Prostate gland (tissue), 2 donors: ENCODE measurements around the gene HOXA5. TPM values are rescaled to one million over a fixed set of nuclear protein-coding genes. Genes with fewer than 3 reads are reported as not detected.

ENCODE experiments used
- DNase-seq: peaks from one replicate; pipeline ENCODE4 v3.0.0-alpha.2; 2019; ENCODE audit warnings: low spot score
- H3K27ac ChIP-seq, 2 donors: fragments of 200-600 bp; sonication (generic); 2 replicates each; pipeline ENCODE4 v1.5.1; 2017 to 2019
- H3K27me3 ChIP-seq: fragments of 200-600 bp; sonication (generic); replicated peaks from 2 replicates; pipeline ENCODE4 v1.5.1; 2019; ENCODE audit not compliant: insufficient read depth
- H3K36me3 ChIP-seq, 2 donors: fragments of 200-600 bp; sonication (generic); 1 replicate in 1 of 2; 2 replicates in 1 of 2; pipeline versions ENCODE4 v1.5.1 to v1.8.1; 2017 to 2019
- H3K4me1 ChIP-seq: fragments of 200-600 bp; sonication (generic); replicated peaks from 2 replicates; pipeline ENCODE4 v1.5.1; 2019
- H3K4me3 ChIP-seq, 2 donors: fragments of 200-600 bp; sonication (generic); 2 replicates each; pipeline ENCODE4 v1.5.1; 2017 to 2019
- H3K9me3 ChIP-seq: fragments of 200-600 bp; sonication (generic); 2 replicates; pipeline ENCODE4 v1.5.1; 2017
- CTCF ChIP-seq, 4 experiments: fragments of 200-600 bp in 2 of 4; fragments of 450-650 bp in 2 of 4; sonication (generic) in 2 of 4; IDR thresholded peaks; 1 replicate in 3 of 4; 2 replicates in 1 of 4; pipeline ENCODE4 v1.5.1; 2016 to 2019; ENCODE audit warnings: antibody characterized with exemption in 4 of 4, mild to moderate bottlenecking in 2 of 4, moderate library complexity in 2 of 4
- POLR2A ChIP-seq: fragments of 450-650 bp; IDR thresholded peaks from one replicate; pipeline ENCODE4 v1.6.1; 2016; ENCODE audit warnings: antibody characterized with exemption, mild to moderate bottlenecking
- POLR2AphosphoS5 ChIP-seq: sonication (generic); formaldehyde crosslinking; IDR thresholded peaks from one replicate; pipeline ENCODE4 v1.6.1; 2017; ENCODE audit warnings: antibody characterized with exemption
- WGBS: methylation state at CpG from one replicate; pipeline ENCODE4 v1.1.5; 2018; 5-methylcytosine and 5-hydroxymethylcytosine counted together
- intact Hi-C: fragments of 100-400 bp; cut with DNase I; formaldehyde crosslinking; loops from one replicate; pipeline ENCODE4 v1.14.2; 2022
- total RNA-seq, 2 donors: library from RNA; depleted of rRNA; stranded (reverse); fragments of >200 nt; gene quantifications; one replicate each; pipeline ENCODE4 v1.1.0, GENCODE V29; 2016

Gene HOXA5
- total RNA-seq, 2 donors from 2014 or later: 3.7 to 12.9 TPM

GRCh38 chr7:27186668-27187474 lies 43.4 kb upstream of the HOXA5 start:
- Histone ChIP-seq H3K4me3 (peak overlapping the region; percentile 62 to 90), H3K36me3 (no peaks in the 10 kb centered on the region), H3K27ac (peak overlapping the region; percentile 96 to 97), H3K27me3 (no peaks in the 10 kb centered on the region), H3K9me3 (no peaks in the 10 kb centered on the region), H3K4me1 (peaks cover 16% of the 10 kb centered on the region)
- no peak for DNase-seq
- intact Hi-C loops: no loop called here
- TF ChIP-seq POLR2A: no peak
- 9% methylated on average over 4 of the region's 4 CpGs for WGBS

DNA sequence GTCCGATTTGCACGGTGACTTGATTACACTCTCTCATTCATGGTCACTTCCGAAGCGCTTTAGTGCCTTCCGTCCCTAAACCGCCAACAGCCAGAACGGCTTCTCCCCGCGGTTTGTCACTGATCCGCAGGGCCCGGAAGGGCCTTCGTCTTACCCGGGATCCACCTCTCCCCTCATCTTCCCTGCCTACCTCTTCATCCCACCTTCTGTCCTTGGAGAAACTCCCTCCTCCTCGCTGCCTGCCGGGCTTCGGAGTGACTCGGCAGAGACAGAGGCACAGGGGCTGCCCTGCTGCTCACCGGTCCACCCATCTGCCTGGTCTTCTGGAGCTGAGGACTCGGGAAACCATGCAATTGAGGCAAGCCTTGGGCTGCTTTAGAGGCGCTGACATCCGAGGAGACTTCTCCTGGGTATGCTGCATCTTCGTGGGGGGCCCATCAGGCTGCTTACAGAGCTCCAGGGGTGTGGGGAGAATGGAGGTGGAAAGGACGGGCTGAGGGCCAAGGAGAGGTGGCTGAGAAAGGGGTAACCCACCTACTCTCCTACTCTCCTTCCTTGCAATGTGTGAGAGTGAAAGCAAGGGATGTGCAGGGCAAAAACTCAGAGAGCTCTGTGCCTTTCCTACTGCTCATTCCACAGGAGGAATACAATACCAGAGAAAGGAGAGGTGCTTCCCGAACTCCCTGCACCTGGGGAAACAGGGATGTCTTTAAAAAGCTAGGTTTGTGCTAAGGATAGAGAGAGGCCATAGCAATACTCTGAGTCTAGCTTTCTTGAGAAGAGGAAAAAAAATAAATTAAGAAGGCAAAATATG lies 42.6 kb upstream of the HOXA5 start:
- 3% methylated on average over 24 of the region's 24 CpGs for WGBS
- Histone ChIP-seq H3K36me3 (no peaks in the 10 kb centered on the region), H3K9me3 (no peaks in the 10 kb centered on the region), H3K4me3 (peak overlapping the region; percentile 62 to 90), H3K27ac (peak overlapping the region; percentile 96 to 97), H3K4me1 (peaks cover 16% of the 10 kb centered on the region), H3K27me3 (no peaks in the 10 kb centered on the region)
- no peak for DNase-seq
- no peak for TF ChIP-seq CTCF (IDR thresholded peaks at IDR 0.05)
- TF ChIP-seq POLR2A: no peak
- no peak for TF ChIP-seq POLR2AphosphoS5
- intact Hi-C loops: no loop called here

DNA sequence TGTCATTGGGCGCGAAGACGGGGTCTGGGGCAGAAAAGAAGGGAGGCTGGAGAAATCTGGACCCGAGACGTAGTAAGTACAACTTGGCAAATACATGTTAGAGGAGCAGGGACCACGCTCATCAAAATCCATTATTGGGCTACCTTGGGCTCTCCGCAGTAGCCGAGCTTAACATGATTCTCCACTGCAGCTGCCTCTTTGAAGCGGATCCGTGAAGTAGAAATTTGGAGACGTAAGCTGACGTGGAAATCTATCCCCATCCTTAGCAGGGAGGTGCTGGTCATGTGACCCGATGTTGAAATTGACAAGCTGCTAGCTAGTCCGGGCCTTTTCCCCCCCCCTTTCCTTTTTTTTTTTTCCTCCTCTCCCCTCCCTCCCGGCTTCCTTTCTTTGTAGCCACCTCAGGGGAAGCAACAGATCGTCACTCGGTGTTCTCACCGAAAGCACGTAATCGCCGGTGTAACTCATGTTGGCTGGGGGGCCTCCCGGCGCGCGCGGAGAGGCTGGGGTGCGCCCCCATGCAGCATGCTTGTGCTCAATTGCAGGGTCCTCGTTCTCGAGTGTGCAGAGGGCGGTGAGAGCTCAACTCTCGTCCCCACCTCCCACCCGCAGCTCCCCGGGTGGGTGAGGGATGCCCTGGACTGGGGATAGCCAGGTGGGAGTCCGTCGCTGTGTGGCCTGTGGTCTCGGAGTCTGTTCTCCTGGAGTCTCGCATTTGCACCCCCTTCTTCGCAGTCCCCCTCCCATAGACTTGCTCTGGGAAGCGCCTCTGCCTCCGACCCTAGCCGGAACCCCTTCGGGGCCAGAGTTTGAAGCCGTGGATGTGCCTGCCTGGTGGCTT lies 41.8 kb upstream of the HOXA5 start, which contains the start of gene HOXA11:
TSS of gene HOXA11 (minus strand) at position 220 of the 841 bp plus-strand sequence. CDS start at position 132, 88 bp downstream.
- H3K9me3 ChIP-seq: no peaks in the 10 kb centered on the region
- peaks cover 10% of the 10 kb centered on the region for H3K4me1 ChIP-seq
- peak; percentile 96 for DNase-seq
- intact Hi-C loops: no loop called here
- no peaks in the 10 kb centered on the region for H3K36me3 ChIP-seq
- peak within 1 kb of the TSS; percentile 62 to 90 for H3K4me3 ChIP-seq
- WGBS: 1% methylated on average over 43 of the region's 43 CpGs
- TF ChIP-seq POLR2AphosphoS5 (peak; percentile 97), POLR2A (peak; percentile 81), CTCF (IDR thresholded peaks at IDR 0.05) (no peak)
- H3K27ac ChIP-seq: peak within 1 kb of the TSS; percentile 96 to 97
- no peaks in the 10 kb centered on the region for H3K27me3 ChIP-seq

GRCh38 chr7:27184337-27185012 lies 41.0 kb upstream of the HOXA5 start:
- intact Hi-C loops: no loop called here

More at GRCh38 chr7:27184337-27185012, 41.0 kb upstream of the HOXA5 start:
- Histone ChIP-seq H3K4me1 (peaks cover 5% of the 10 kb centered on the region), H3K9me3 (no peaks in the 10 kb centered on the region), H3K27me3 (no peaks in the 10 kb centered on the region), H3K27ac (peak overlapping the region; percentile 96 to 97), H3K4me3 (peak overlapping the region; percentile 62 to 90), H3K36me3 (no peaks in the 10 kb centered on the region)
- 1% methylated on average over 46 of the region's 72 CpGs for WGBS
- peak; percentile 68 for DNase-seq
- TF ChIP-seq POLR2A (peak; percentile 47), CTCF (IDR thresholded peaks at IDR 0.05) (no peak), POLR2AphosphoS5 (peak; percentile 65)
